ENCODE results near the gene PPFIA2.

DNA sequence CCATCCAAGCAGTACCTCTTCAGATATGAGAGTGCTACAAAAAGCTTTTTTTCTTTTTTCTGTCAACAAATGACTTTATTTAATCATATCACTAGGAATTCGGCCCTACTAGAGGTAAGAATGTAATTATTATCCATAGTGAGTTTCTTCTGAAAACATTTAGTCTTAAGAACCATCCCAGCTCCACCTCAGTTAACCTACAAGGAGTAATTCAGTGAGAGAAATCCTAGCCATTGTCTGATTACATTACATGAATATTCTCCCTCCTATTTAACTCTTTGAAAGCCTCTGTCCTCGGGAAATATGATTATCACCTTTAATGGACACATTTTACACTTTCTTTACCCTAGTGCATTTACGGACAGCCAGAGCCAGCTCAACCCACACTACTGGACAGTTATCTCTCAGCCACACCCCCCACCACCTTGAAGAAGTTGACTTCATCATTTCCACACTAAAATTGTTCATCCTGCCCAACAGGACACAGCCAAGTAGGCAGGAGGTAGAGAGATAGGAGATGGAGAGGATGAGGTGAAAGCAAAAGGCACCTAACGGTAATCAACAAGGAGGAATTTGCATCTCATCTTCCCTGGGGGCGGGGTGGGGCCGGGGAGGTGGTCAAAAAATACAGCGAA, 1.3 kb downstream of the PPFIA2 start:
- TF ChIP-seq CTCF (IDR thresholded peaks at IDR 0.05; ENCODE audit: insufficient read depth, low read depth, low read length) (no peak), EZH2 (IDR thresholded peaks at IDR 0.05; ENCODE audit: insufficient read depth, low read length) (no peak)

Data from astrocyte (in vitro differentiated cells and primary cell).